ENCODE measurements around the gene MED15. TPM values are rescaled to one million over a fixed set of nuclear protein-coding genes. Genes with fewer than 3 reads are reported as not detected.

The MED15 gene, protein sequence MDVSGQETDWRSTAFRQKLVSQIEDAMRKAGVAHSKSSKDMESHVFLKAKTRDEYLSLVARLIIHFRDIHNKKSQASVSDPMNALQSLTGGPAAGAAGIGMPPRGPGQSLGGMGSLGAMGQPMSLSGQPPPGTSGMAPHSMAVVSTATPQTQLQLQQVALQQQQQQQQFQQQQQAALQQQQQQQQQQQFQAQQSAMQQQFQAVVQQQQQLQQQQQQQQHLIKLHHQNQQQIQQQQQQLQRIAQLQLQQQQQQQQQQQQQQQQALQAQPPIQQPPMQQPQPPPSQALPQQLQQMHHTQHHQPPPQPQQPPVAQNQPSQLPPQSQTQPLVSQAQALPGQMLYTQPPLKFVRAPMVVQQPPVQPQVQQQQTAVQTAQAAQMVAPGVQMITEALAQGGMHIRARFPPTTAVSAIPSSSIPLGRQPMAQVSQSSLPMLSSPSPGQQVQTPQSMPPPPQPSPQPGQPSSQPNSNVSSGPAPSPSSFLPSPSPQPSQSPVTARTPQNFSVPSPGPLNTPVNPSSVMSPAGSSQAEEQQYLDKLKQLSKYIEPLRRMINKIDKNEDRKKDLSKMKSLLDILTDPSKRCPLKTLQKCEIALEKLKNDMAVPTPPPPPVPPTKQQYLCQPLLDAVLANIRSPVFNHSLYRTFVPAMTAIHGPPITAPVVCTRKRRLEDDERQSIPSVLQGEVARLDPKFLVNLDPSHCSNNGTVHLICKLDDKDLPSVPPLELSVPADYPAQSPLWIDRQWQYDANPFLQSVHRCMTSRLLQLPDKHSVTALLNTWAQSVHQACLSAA
- 105 TPM for total RNA-seq
- long read RNA-seq, transcript MED15-201 (18 exons, 3,351 nt): minor isoform, 7 of 123 reads
- long read RNA-seq, transcript MED15-222 (9 exons, 2,733 nt): minor isoform, 8 of 123 reads
- long read RNA-seq, transcript MED15-202 (17 exons, 3,252 nt): major isoform, 9 of 123 reads
- long read RNA-seq, partial matches to known transcripts: 68 of 123 reads
- long read RNA-seq, other reads (novel, unspliced or antisense): 28 of 123 reads

DNA sequence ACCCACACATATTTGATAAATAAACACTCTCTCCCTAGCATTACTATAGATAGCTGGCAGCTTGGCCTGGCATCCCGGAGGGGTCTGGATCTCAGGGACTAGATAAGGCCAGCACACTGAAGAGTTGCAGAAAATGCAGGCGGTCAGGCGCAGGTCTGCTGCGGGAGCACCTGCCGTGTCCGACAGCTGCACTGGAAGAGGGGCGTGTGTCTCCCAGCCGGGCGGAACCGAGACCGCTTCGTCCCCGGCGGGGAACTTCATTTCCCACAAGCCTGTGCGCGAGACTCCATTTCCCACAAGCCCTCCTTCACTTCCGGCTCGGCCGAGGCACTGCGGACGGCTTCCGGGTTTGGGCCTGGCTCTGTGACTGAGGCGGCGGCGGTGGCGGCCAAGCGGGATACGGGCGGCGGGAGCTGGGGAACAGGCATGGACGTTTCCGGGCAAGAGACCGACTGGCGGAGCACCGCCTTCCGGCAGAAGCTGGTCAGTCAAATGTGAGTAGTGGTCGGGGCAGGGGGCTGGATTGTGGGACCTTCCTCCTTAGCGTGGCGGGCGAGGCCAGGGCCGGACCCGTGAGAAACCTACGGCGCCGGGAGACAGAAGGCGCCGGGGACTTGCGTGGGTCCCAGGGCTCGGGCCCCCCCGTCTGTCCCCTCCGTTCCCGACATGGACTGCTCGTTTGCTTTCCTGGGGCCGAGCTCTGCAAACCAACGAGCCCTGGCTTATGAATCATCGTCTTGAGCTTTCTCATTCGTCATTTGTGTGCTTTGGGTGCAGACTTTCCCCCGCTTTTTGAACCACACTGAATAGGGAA lies at the start of gene MED15:
TSS of gene MED15 (plus strand) at position 358 of the 814 bp plus-strand sequence. CDS start at position 427, 69 bp downstream.
- DNase-seq: peak; percentile 94
- peak within 1 kb of the TSS; percentile 97 for H3K27ac ChIP-seq
- H3K4me1 ChIP-seq: peaks cover 44% of the 10 kb centered on the region
- TF ChIP-seq, protein P1, sequence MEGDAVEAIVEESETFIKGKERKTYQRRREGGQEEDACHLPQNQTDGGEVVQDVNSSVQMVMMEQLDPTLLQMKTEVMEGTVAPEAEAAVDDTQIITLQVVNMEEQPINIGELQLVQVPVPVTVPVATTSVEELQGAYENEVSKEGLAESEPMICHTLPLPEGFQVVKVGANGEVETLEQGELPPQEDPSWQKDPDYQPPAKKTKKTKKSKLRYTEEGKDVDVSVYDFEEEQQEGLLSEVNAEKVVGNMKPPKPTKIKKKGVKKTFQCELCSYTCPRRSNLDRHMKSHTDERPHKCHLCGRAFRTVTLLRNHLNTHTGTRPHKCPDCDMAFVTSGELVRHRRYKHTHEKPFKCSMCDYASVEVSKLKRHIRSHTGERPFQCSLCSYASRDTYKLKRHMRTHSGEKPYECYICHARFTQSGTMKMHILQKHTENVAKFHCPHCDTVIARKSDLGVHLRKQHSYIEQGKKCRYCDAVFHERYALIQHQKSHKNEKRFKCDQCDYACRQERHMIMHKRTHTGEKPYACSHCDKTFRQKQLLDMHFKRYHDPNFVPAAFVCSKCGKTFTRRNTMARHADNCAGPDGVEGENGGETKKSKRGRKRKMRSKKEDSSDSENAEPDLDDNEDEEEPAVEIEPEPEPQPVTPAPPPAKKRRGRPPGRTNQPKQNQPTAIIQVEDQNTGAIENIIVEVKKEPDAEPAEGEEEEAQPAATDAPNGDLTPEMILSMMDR (IDR thresholded peaks at IDR 0.05): no peak
- H3K9me3 ChIP-seq: no peaks in the 10 kb centered on the region
- ATAC-seq: peak; percentile 93 to 95
- no peaks in the 10 kb centered on the region for H3K36me3 ChIP-seq
- intact Hi-C loops (cut with DNase I): no loop called here
- H3K4me3 ChIP-seq: peak within 1 kb of the TSS; percentile 92
- H3K27me3 ChIP-seq (ENCODE audit: low read depth): no peaks in the 10 kb centered on the region

DNA sequence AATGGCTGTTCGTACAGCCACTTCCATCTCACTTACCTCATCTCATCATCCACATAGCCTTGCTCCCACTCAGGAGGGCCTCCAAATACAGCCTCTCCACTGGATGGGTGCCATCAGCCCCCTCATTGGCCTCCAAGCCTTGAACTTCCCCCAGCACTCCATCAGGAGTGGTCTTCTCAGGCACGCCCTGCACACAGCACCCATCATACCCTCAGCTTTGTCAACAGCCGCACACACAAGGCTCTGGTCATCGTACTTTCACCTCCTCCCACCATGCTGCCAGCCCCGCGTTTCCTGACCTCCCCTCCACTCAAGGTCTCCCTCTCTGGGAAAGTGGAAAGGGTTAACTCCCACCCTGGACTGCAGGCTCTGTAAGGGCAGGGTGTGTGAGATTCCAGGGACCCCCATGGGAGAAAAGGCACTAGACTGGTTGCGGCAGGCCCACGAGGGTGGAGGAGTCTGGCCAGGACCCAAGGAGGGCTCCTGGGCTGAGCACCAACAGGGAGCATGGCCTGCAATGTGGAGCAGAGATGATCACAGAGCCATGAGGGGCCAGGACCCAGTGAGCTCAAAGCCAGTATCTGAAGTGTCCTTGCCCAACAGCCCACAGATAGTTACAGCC lies 48.8 kb upstream of the MED15 start:
- ATAC-seq: no peak

DNA sequence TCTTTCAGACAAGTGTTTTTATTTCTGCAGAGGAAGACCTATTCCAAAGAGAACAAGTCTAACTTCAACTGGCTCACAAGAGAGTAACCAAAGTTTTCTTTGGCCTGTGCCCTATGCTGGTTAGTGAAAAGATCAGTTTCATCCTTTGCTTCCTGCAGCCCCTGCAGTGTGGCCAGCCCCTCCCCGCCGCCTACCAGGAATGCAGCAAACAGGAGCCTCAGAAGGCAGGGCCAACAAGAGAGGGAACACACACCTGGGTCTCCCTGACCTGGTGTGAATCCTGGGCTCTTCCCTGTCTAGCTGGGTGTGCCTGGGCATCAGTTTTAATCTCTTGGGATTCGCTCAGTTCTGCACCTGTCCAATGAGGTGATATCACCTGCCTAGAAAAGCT lies 48.3 kb upstream of the MED15 start:
- DNase-seq: no peak
- intact Hi-C loops (cut with DNase I): loop anchor here (5.0 kb wide), 1 partner anchor 42 kb away; no protein-coding TSS in a partner anchor
- H3K27ac ChIP-seq: no peak overlapping the region

More for the DNA sequence above, 48.8 kb upstream of the MED15 start:
- TF ChIP-seq, protein P1 (IDR thresholded peaks at IDR 0.05): no peak
- no peak overlapping the region for H3K4me3 ChIP-seq
- H3K4me1 ChIP-seq: peaks cover 19% of the 10 kb centered on the region
- intact Hi-C loops (cut with DNase I): loop anchor here (5.0 kb wide), 1 partner anchor 41 kb away; no protein-coding TSS in a partner anchor
- peaks cover 31% of the 10 kb centered on the region for H3K36me3 ChIP-seq
- DNase-seq: no peak
- H3K27ac ChIP-seq: no peak overlapping the region
- H3K27me3 ChIP-seq (ENCODE audit: low read depth): no peaks in the 10 kb centered on the region
- no peaks in the 10 kb centered on the region for H3K9me3 ChIP-seq

DNA sequence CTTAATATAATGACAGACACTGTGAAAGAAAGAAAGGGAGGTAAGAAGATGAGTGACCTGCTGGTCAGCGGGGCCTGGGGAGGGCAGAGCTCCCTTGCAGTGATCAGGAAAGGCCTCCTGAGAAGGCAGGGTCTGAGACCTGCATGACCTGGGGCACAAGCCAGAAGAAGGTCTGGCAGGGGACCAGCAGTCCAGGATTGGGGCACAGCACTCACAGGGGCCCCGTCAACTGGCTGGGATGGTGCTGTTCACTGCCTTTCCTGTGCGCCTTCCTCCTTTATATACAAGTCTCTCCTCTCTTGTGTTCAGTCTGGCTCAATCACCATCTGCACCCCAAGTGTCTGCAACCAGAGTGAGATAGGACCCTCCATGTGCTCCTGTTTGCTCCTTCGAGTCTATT lies 47.5 kb upstream of the MED15 start:
- peaks cover 39% of the 10 kb centered on the region for H3K36me3 ChIP-seq
- intact Hi-C loops (cut with DNase I): loop anchor here (5.0 kb wide), 1 partner anchor 43 kb away; no protein-coding TSS in a partner anchor
- H3K9me3 ChIP-seq: no peaks in the 10 kb centered on the region
- ATAC-seq (no peak), DNase-seq (no peak)
- H3K4me3 ChIP-seq: no peak overlapping the region
- no peaks in the 10 kb centered on the region for H3K27me3 ChIP-seq (ENCODE audit: low read depth)
- TF ChIP-seq, protein P1 (IDR thresholded peaks at IDR 0.05): no peak
- H3K4me1 ChIP-seq: peaks cover 24% of the 10 kb centered on the region
- no peak overlapping the region for H3K27ac ChIP-seq

More for the DNA sequence above, 48.3 kb upstream of the MED15 start:
- H3K9me3 ChIP-seq: no peaks in the 10 kb centered on the region
- no peak for ATAC-seq
- H3K27me3 ChIP-seq (ENCODE audit: low read depth): no peaks in the 10 kb centered on the region
- peaks cover 31% of the 10 kb centered on the region for H3K36me3 ChIP-seq
- TF ChIP-seq, protein P1 (IDR thresholded peaks at IDR 0.05): no peak
- H3K4me3 ChIP-seq: no peak overlapping the region
- peaks cover 24% of the 10 kb centered on the region for H3K4me1 ChIP-seq
